Nephron progenitor cell (in vitro differentiated cells): ENCODE results near the gene WEE2.
A peak's percentile ranks its signal among the peaks of the same experiment; 100 is the strongest.

Experiments used
- DNase-seq: peaks from one replicate; pipeline ENCODE4 v3.0.0; 2021
- H3K27ac Mint-ChIP-seq: 2 replicates; pipeline ENCODE4 v1.8.0; 2021; ENCODE audit warnings: mild to moderate bottlenecking, moderate library complexity, mixed read lengths
- H3K27me3 Mint-ChIP-seq: 2 replicates; pipeline ENCODE4 v1.8.0; 2021; ENCODE audit warnings: mild to moderate bottlenecking, low read depth, mixed read lengths; ENCODE audit not compliant: poor library complexity
- H3K36me3 Mint-ChIP-seq: 2 replicates; pipeline ENCODE4 v1.8.0; 2021; ENCODE audit warnings: low read depth, mixed read lengths
- H3K4me1 Mint-ChIP-seq: 2 replicates; pipeline ENCODE4 v1.8.0; 2021; ENCODE audit warnings: mixed read lengths
- H3K4me3 Mint-ChIP-seq: 2 replicates; pipeline ENCODE4 v1.8.0; 2021; ENCODE audit warnings: mild to moderate bottlenecking, moderate library complexity, mixed read lengths
- H3K9me3 Mint-ChIP-seq: 2 replicates; pipeline ENCODE4 v1.8.0; 2021; ENCODE audit warnings: mild to moderate bottlenecking, moderate library complexity, mixed read lengths
- CTCF ChIP-seq: fragments of 200-600 bp; sonication (generic); IDR thresholded peaks from 2 replicates; pipeline ENCODE4 v1.5.0; 2021; ENCODE audit warnings: antibody characterized with exemption

WEE2 gene

GRCh38 chr7:141691961-141692360 lies 16.2 kb upstream of the WEE2 start:
- peaks cover 22% of the 10 kb centered on the region for H3K36me3 Mint-ChIP-seq
- no peak for TF ChIP-seq CTCF
- no peak overlapping the region for H3K27ac Mint-ChIP-seq
- no peak overlapping the region for H3K4me3 Mint-ChIP-seq
- H3K9me3 Mint-ChIP-seq = no peaks in the 10 kb centered on the region
- no peaks in the 10 kb centered on the region for H3K27me3 Mint-ChIP-seq
- DNase-seq = no peak
- H3K4me1 Mint-ChIP-seq = peaks cover 27% of the 10 kb centered on the region

DNA sequence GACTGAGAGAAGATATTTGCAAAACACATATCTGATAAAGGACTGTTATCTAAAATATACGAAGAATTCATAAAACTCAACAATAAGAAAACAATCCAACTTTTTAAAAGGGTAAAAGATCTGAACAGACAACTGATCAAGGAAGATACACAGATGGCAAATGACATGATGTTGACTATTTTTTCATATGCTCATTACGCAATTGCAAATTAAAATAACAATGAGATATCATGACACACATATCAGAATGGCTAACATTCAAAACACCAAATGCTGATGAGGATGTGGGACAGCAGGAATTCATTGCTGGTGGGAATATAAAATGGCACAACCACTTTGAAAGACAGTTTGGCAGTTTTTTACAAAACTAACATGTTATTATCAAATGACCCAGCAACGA lies 15.1 kb upstream of the WEE2 start:
- peaks cover 27% of the 10 kb centered on the region for H3K4me1 Mint-ChIP-seq
- no peak for DNase-seq
- H3K27ac Mint-ChIP-seq = no peak overlapping the region
- H3K9me3 Mint-ChIP-seq = no peaks in the 10 kb centered on the region
- H3K4me3 Mint-ChIP-seq = no peak overlapping the region
- peaks cover 3% of the 10 kb centered on the region for H3K27me3 Mint-ChIP-seq
- H3K36me3 Mint-ChIP-seq = peaks cover 19% of the 10 kb centered on the region
- TF ChIP-seq CTCF = no peak

DNA sequence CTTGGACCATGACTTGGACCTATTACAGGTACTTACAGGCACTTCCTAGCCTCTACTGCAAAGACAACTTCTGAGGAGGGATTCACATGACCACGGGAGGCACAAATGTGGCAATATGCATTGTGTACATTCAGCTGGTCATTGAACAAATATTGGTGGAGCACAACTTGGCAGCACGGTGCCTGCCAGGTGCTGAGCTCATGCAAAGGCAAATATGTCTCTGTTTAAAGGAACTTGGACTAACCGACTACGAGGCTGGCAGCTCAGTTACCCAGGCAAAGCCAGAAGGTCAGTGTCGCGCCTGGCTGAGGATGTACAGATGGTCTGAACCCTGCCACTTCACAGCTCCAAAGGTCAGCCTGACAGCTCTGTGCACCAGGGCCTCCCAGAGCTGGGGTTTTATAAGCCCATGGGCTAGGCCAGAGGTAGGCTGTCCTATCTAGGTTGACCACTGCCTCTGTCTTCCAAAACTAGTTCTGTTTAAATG lies 12.3 kb upstream of the WEE2 start:
- Mint-ChIP-seq H3K27ac (peak overlapping the region; percentile 46), H3K4me3 (no peak overlapping the region), H3K9me3 (no peaks in the 10 kb centered on the region), H3K36me3 (peaks cover 7% of the 10 kb centered on the region), H3K4me1 (peaks cover 41% of the 10 kb centered on the region), H3K27me3 (peaks cover 10% of the 10 kb centered on the region)
- peak; percentile 35 for DNase-seq
- no peak for TF ChIP-seq CTCF

DNA sequence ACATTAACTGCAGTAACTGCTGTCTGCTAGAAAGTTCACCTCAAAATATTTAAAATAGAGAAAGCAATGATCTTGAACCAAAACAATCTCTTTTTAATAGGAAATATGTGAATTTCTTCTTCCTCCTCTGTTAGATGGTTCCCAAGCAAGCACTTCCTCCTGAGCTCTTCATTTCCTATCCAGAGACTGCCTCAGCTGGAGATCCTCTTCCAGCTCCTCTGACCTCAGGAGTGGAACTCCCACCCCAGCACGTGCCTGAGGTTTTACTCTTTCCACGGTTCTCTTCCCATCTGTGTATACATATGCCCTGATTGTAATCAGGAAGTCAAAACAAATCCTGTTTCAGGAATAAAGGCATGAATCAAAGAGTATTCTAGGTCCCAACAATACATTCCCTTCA lies 11.8 kb upstream of the WEE2 start:
- Mint-ChIP-seq H3K36me3 (peaks cover 7% of the 10 kb centered on the region), H3K27me3 (peaks cover 10% of the 10 kb centered on the region), H3K4me3 (no peak overlapping the region), H3K27ac (no peak overlapping the region), H3K4me1 (peaks cover 45% of the 10 kb centered on the region), H3K9me3 (no peaks in the 10 kb centered on the region)
- TF ChIP-seq CTCF = no peak
- no peak for DNase-seq

GRCh38 chr7:141697211-141697871 lies 10.8 kb upstream of the WEE2 start:
- TF ChIP-seq CTCF = no peak
- Mint-ChIP-seq H3K27me3 (peaks cover 12% of the 10 kb centered on the region), H3K27ac (no peak overlapping the region), H3K4me1 (peaks cover 46% of the 10 kb centered on the region), H3K4me3 (no peak overlapping the region), H3K36me3 (peaks cover 7% of the 10 kb centered on the region), H3K9me3 (no peaks in the 10 kb centered on the region)
- no peak for DNase-seq
